Measurements from ENCODE around the gene CEP41. TPM values are rescaled to one million over a fixed set of nuclear protein-coding genes. Genes with fewer than 3 reads are reported as not detected.

Gene CEP41
- total RNA-seq, 1 donor from 2014 or later = 29.3 TPM

DNA sequence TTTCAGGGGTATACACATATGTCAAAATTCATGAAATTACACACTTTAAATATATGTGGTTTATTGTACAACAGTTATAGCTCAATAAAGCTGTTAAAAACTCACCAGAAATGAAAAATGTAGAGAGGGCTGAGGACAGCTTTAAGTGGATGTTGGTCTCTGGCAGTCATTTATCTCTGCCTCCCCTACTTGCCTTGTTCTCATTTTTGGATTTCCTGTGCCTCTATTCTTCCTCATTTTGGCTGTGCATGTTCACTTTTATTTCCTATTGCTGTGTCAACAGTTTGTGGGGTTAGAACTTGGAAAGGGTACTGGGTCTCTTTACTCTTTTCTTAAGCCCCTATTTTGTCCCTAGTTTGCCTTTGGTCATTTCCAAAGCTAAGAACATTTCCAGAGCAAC lies 32.5 kb upstream of the CEP41 start:
- Mint-ChIP-seq H3K27me3 (ENCODE audit: low read depth) (no peaks in the 10 kb centered on the region), H3K9me3 (no peaks in the 10 kb centered on the region), H3K27ac (ENCODE audit: unreplicated experiment) (no peak overlapping the region), H3K4me3 (no peak overlapping the region), H3K4me1 (peaks cover 18% of the 10 kb centered on the region), H3K36me3 (ENCODE audit: low read depth) (no peaks in the 10 kb centered on the region)
- TF ChIP-seq, protein P1, sequence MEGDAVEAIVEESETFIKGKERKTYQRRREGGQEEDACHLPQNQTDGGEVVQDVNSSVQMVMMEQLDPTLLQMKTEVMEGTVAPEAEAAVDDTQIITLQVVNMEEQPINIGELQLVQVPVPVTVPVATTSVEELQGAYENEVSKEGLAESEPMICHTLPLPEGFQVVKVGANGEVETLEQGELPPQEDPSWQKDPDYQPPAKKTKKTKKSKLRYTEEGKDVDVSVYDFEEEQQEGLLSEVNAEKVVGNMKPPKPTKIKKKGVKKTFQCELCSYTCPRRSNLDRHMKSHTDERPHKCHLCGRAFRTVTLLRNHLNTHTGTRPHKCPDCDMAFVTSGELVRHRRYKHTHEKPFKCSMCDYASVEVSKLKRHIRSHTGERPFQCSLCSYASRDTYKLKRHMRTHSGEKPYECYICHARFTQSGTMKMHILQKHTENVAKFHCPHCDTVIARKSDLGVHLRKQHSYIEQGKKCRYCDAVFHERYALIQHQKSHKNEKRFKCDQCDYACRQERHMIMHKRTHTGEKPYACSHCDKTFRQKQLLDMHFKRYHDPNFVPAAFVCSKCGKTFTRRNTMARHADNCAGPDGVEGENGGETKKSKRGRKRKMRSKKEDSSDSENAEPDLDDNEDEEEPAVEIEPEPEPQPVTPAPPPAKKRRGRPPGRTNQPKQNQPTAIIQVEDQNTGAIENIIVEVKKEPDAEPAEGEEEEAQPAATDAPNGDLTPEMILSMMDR (conservative IDR thresholded peaks at IDR 0.05) = no peak
- DNase-seq (ENCODE audit: low read depth, low spot score) = no peak

DNA sequence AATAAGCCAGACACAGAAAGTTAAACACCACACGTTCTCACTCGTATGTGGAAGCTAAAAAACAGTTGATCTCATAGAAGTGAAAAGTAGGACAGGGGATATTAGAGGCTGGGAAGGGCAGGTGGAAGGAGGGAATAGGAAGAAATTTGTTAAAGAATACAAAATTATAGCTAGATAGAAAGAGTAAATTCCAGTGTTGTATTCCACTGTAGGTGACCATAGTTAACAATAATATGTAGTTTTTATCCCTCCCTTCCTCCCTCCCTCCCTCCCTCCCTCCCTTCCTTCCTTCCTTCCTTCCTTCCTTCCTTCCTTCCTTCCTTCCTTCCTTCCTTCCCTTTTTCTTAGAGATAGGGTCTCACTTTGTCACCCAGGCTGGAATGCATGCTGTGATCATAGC lies 31.2 kb upstream of the CEP41 start:
- DNase-seq (ENCODE audit: low read depth, low spot score) = no peak
- Mint-ChIP-seq H3K4me3 (no peak overlapping the region), H3K36me3 (ENCODE audit: low read depth) (no peaks in the 10 kb centered on the region), H3K4me1 (peaks cover 18% of the 10 kb centered on the region), H3K27ac (ENCODE audit: unreplicated experiment) (no peak overlapping the region), H3K9me3 (no peaks in the 10 kb centered on the region), H3K27me3 (ENCODE audit: low read depth) (no peaks in the 10 kb centered on the region)
- TF ChIP-seq, protein P1 (conservative IDR thresholded peaks at IDR 0.05) = no peak

GRCh38 chr7:130468612-130469011 lies 27.8 kb upstream of the CEP41 start:
- Mint-ChIP-seq H3K4me1 (no peaks in the 10 kb centered on the region), H3K27ac (ENCODE audit: unreplicated experiment) (no peak overlapping the region), H3K9me3 (peaks cover 6% of the 10 kb centered on the region), H3K27me3 (ENCODE audit: low read depth) (no peaks in the 10 kb centered on the region), H3K36me3 (ENCODE audit: low read depth) (no peaks in the 10 kb centered on the region), H3K4me3 (no peak overlapping the region)
- TF ChIP-seq, protein P1 (conservative IDR thresholded peaks at IDR 0.05) = no peak
- no peak for DNase-seq (ENCODE audit: low read depth, low spot score)

- TF ChIP-seq, protein P1 (conservative IDR thresholded peaks at IDR 0.05) = no peak
- H3K27ac Mint-ChIP-seq (ENCODE audit: unreplicated experiment) = no peak overlapping the region
- peaks cover 18% of the 10 kb centered on the region for H3K9me3 Mint-ChIP-seq
Measured at GRCh38 chr7:130463553-130464434, 23.0 kb upstream of the CEP41 start.

GRCh38 chr7:130461272-130461671 lies 20.5 kb upstream of the CEP41 start:
- Mint-ChIP-seq H3K9me3 (peaks cover 23% of the 10 kb centered on the region), H3K36me3 (ENCODE audit: low read depth) (peaks cover 4% of the 10 kb centered on the region), H3K4me1 (no peaks in the 10 kb centered on the region), H3K4me3 (no peak overlapping the region), H3K27me3 (ENCODE audit: low read depth) (no peaks in the 10 kb centered on the region), H3K27ac (ENCODE audit: unreplicated experiment) (no peak overlapping the region)
- TF ChIP-seq, protein P1 (conservative IDR thresholded peaks at IDR 0.05) = no peak
- no peak for DNase-seq (ENCODE audit: low read depth, low spot score)

More at GRCh38 chr7:130463553-130464434, 23.0 kb upstream of the CEP41 start:
- Mint-ChIP-seq H3K36me3 (ENCODE audit: low read depth) (peaks cover 4% of the 10 kb centered on the region), H3K4me1 (no peaks in the 10 kb centered on the region), H3K27me3 (ENCODE audit: low read depth) (no peaks in the 10 kb centered on the region), H3K4me3 (no peak overlapping the region)
- no peak for DNase-seq (ENCODE audit: low read depth, low spot score)

Measured in neural crest cell (in vitro differentiated cells).